K562 (cell line): ENCODE measurements around the gene SREBF1. TPM values are rescaled to one million over a fixed set of nuclear protein-coding genes. Genes with fewer than 3 reads are reported as not detected.
A peak's percentile ranks its signal among the peaks of the same experiment; 100 is the strongest.

Experiments used
- ARID3B ChIP-seq: fragments of 250-450 bp; sonication (Bioruptor Pico); IDR thresholded peaks from 2 replicates; pipeline ENCODE4 v1.4.0; 2020; ENCODE audit warnings: borderline replicate concordance
- CHD4 ChIP-seq: fragments of 200-600 bp; sonication (generic); IDR thresholded peaks from 3 replicates; pipeline ENCODE4 v1.6.1; 2012; ENCODE audit warnings: low read depth, mild to moderate bottlenecking, mixed read lengths, low read length, inconsistent platforms; ENCODE audit not compliant: insufficient read depth, insufficient replicate concordance, poor library complexity, severe bottlenecking
- CTBP1 ChIP-seq: fragments of 450-650 bp; IDR thresholded peaks from 2 replicates; pipeline ENCODE4 v1.6.1; 2016; ENCODE audit warnings: borderline replicate concordance
- FOXP1 ChIP-seq: sonication (generic); formaldehyde crosslinking; IDR thresholded peaks from 2 replicates; pipeline ENCODE4 v1.8.0; 2022; ENCODE audit warnings: mild to moderate bottlenecking, missing genetic modification reagents
- MEF2D ChIP-seq: conservative IDR thresholded peaks from 2 replicates; pipeline ENCODE4 v1.6.1; 2016; ENCODE audit warnings: low read depth, missing genetic modification characterization, missing compliant biosample characterization
- NELFE ChIP-seq: IDR thresholded peaks from 2 replicates; pipeline ENCODE4 v1.6.1; 2011; ENCODE audit warnings: mild to moderate bottlenecking; ENCODE audit not compliant: insufficient read depth, insufficient read length
- SIRT6 ChIP-seq: IDR thresholded peaks from one replicate; pipeline ENCODE4 v1.6.1; 2012; ENCODE audit warnings: low read depth, mild to moderate bottlenecking, control low read depth, inconsistent platforms, low read length, moderate library complexity
- XRCC5 ChIP-seq: fragments of 200-400 bp; formaldehyde crosslinking; IDR thresholded peaks from 2 replicates; pipeline ENCODE4 v1.6.1; 2017; ENCODE audit warnings: low read depth, mild to moderate bottlenecking, low read length
- ZBTB5 ChIP-seq: fragments of 450-650 bp; IDR thresholded peaks from 2 replicates; pipeline ENCODE4 v1.6.1; 2017; ENCODE audit warnings: antibody characterized with exemption
- ZC3H8 ChIP-seq: fragments of 450-650 bp; IDR thresholded peaks from 2 replicates; pipeline ENCODE4 v1.6.1; 2017
- ZNF398 ChIP-seq: fragments of 250-450 bp; sonication (Bioruptor Pico); IDR thresholded peaks from 2 replicates; pipeline ENCODE4 v1.8.0; 2021; ENCODE audit warnings: moderate library complexity, mild to moderate bottlenecking, inconsistent platforms
- ZNF586 ChIP-seq: fragments of 450-650 bp; formaldehyde crosslinking; conservative IDR thresholded peaks from 2 replicates; pipeline ENCODE4 v1.4.0; 2020; ENCODE audit warnings: mild to moderate bottlenecking, moderate library complexity
- ZNF592 ChIP-seq: fragments of 450-650 bp; IDR thresholded peaks from 2 replicates; pipeline ENCODE4 v1.6.1; 2017; ENCODE audit warnings: antibody characterized with exemption, mild to moderate bottlenecking
- polyA plus RNA-seq, 8 experiments: library from polyadenylated mRNA; depleted of rRNA in 4 of 8; stranded (reverse) in 5 of 8; unstranded in 3 of 8; fragments of >200 nt; fragmentation: Nextera tagmentation in 2 of 8; fragmentation: Illumina TruSeq in 1 of 8; extraction: Ambion mirVana in 2 of 8; extraction: Trizol in 1 of 8; gene quantifications; 2 replicates each; pipeline versions ENCODE4 v1.2.1 to v1.2.3, GENCODE V29; 2011 to 2014; ENCODE audit warnings: inconsistent platforms in 1 of 8, missing spikeins in 1 of 8
- total RNA-seq, 7 experiments: library from RNA; depleted of rRNA in 6 of 7; stranded (reverse); fragments of >200 nt in 6 of 7; fragmentation: Illumina TruSeq in 2 of 7; extraction: Trizol in 2 of 7; gene quantifications; 2 replicates each; pipeline versions ENCODE4 v1.2.1 to v1.2.3, GENCODE V29; 2011 to 2021; ENCODE audit warnings: low replicate concordance in 1 of 7

SREBF1 gene
- total and polyA plus RNA-seq, 9 of the 15 experiments (the other 6 are each of a cell fraction or from before 2014, with no cell fraction given): 1.6 to 169 (median 69.4) TPM

GRCh38 chr17:17812211-17813054 is 24.4 kb downstream of the SREBF1 start (continued):
- TF ChIP-seq CHD4: no peak
- TF ChIP-seq ZNF586 (CRISPR knock-in tag): no peak; the same call in 1 of the 2 replicates
- no peak for TF ChIP-seq SIRT6
- no peak for TF ChIP-seq ARID3B (CRISPR knock-in tag)
- TF ChIP-seq MEF2D: no peak
- no peak for TF ChIP-seq ZNF398
- no peak for TF ChIP-seq CTBP1
- no peak for TF ChIP-seq ZBTB5
- TF ChIP-seq ZNF592: 0 out of 2 replicates have a peak, but pooled peaks have one; percentile 60
- peak; percentile 67; the same call in 1 of the 2 replicates for TF ChIP-seq XRCC5
- no peak for TF ChIP-seq NELFE
- no peak for TF ChIP-seq FOXP1 (CRISPR knock-in tag)
- TF ChIP-seq ZC3H8: no peak
